GM12878 (cell line): ENCODE measurements around the gene SERPINE2. TPM values are rescaled to one million over a fixed set of nuclear protein-coding genes. Genes with fewer than 3 reads are reported as not detected.

ENCODE experiments used
- ATAC-seq: fragments of 200-7000 bp; cut with Tn5 transposase; 3 replicates; pipeline ENCODE4 v1.9.1; 2020; ENCODE audit warnings: mild to moderate bottlenecking, moderate library complexity
- BruUV-seq: library from RNA; stranded (reverse); fragments of 400-500 nt; replicated peaks from 2 replicates; lab custom pipeline; 2021; lab: Mats Ljungman, UMichigan
- CTCF ChIA-PET: fragments of 300-600 bp; sonication (Branson Sonifier 250); formaldehyde crosslinking; extraction: SDS; loops from one replicate; lab custom pipeline; 2021; ENCODE audit warnings: inconsistent platforms; lab: Yijun Ruan, JAX
- POLR2A ChIA-PET: fragments of 350-600 bp; formaldehyde crosslinking; extraction: SDS; loops from one replicate; lab custom pipeline; 2021; ENCODE audit warnings: inconsistent platforms; lab: Charles Lee
- RAD21 ChIA-PET: fragments of 300-600 bp; sonication (Branson Sonifier 250); formaldehyde crosslinking; loops from one replicate; lab custom pipeline; 2023; ENCODE audit warnings: antibody characterized with exemption; ENCODE audit not compliant: unreplicated experiment; lab: Charles Lee
- SMC1A ChIA-PET: fragments of 300-600 bp; sonication (Branson Sonifier 250); formaldehyde crosslinking; loops from one replicate; lab custom pipeline; 2023; ENCODE audit not compliant: unreplicated experiment, uncharacterized antibody; lab: Charles Lee
- DNase-seq: peaks from one replicate; pipeline ENCODE4 v3.0.0-alpha.2; 2011; ENCODE audit warnings: low read depth, low spot score
- FAIRE-seq: peaks from 3 replicates; lab custom pipeline; 2011; peaks lifted over from hg19 to GRCh38; lab: Jason Lieb, UNC
- H2AFZ ChIP-seq: 2 replicates; pipeline ENCODE4 v1.6.0; 2011; ENCODE audit warnings: low read depth, low read length, control low read depth; ENCODE audit not compliant: control insufficient read depth
- H3K27ac ChIP-seq: 2 replicates; pipeline ENCODE4 v1.5.1; 2011; ENCODE audit warnings: control low read depth; ENCODE audit not compliant: control insufficient read depth, insufficient read depth
- H3K27me3 ChIP-seq, 2 experiments: replicated peaks in 1 of 2; 2 replicates each; pipeline versions ENCODE4 v1.6.0 to v1.6.1; 2011; ENCODE audit warnings: low read length in 1 of 2; ENCODE audit not compliant: control insufficient read depth in 2 of 2, insufficient read depth in 2 of 2
- H3K36me3 ChIP-seq, 2 experiments: 2 replicates each; pipeline ENCODE4 v1.5.1; 2011; ENCODE audit warnings: low read length in 1 of 2; ENCODE audit not compliant: control insufficient read depth in 2 of 2, insufficient read depth in 2 of 2
- H3K4me1 ChIP-seq: 2 replicates; pipeline ENCODE4 v1.6.1; 2011; ENCODE audit warnings: mild to moderate bottlenecking, low read length, moderate library complexity, mixed read lengths; ENCODE audit not compliant: control insufficient read depth, insufficient read depth
- H3K4me2 ChIP-seq: 2 replicates; pipeline ENCODE4 v1.6.0; 2011; ENCODE audit warnings: control low read depth; ENCODE audit not compliant: control insufficient read depth, insufficient read depth
- H3K4me3 ChIP-seq: fragments of 200-600 bp; sonication (generic); 2 replicates; pipeline ENCODE4 v1.5.1; 2016
- H3K79me2 ChIP-seq: 2 replicates; pipeline ENCODE4 v1.6.0; 2011; ENCODE audit warnings: low read length; ENCODE audit not compliant: control insufficient read depth, insufficient read depth
- H3K9ac ChIP-seq: 2 replicates; pipeline ENCODE4 v1.8.0; 2011; ENCODE audit warnings: low read length, control low read depth, mixed read lengths; ENCODE audit not compliant: control insufficient read depth, insufficient read depth
- H3K9me3 ChIP-seq: replicated peaks from 3 replicates; pipeline ENCODE4 v1.5.1; 2011; ENCODE audit warnings: mild to moderate bottlenecking, low read length; ENCODE audit not compliant: control insufficient read depth, insufficient read depth
- H4K20me1 ChIP-seq: 2 replicates; pipeline ENCODE4 v1.6.0; 2011; ENCODE audit not compliant: control insufficient read depth, insufficient read depth
- CHD2 ChIP-seq: IDR thresholded peaks from 2 replicates; pipeline ENCODE4 v1.6.1; 2011; ENCODE audit warnings: low read depth, low read length, improper control_type of control experiment, borderline replicate concordance
- ETV6 ChIP-seq, 2 experiments: fragments of 450-650 bp in 1 of 2; IDR thresholded peaks in 1 of 2; conservative IDR thresholded peaks in 1 of 2; 2 replicates each; pipeline ENCODE4 v1.6.1; 2014; ENCODE audit warnings: antibody characterized with exemption in 1 of 2, borderline replicate concordance in 1 of 2, low read depth in 1 of 2, mild to moderate bottlenecking in 1 of 2, moderate library complexity in 1 of 2
- GABPA ChIP-seq: IDR thresholded peaks from 2 replicates; pipeline ENCODE4 v1.6.1; 2014; ENCODE audit warnings: antibody characterized with exemption, low read depth, mild to moderate bottlenecking, inconsistent platforms
- IKZF1 ChIP-seq: fragments of 450-650 bp; conservative IDR thresholded peaks from 2 replicates; pipeline ENCODE4 v1.6.1; 2017; ENCODE audit warnings: antibody characterized with exemption, mild to moderate bottlenecking
- POU2F2 ChIP-seq: IDR thresholded peaks from 3 replicates; pipeline ENCODE4 v1.6.1; 2011; ENCODE audit warnings: low read depth, mild to moderate bottlenecking, low read length, borderline replicate concordance
- RUNX3 ChIP-seq: IDR thresholded peaks from 2 replicates; pipeline ENCODE4 v1.6.1; 2012; ENCODE audit warnings: low read length, inconsistent platforms
- YBX1 ChIP-seq: fragments of 450-650 bp; IDR thresholded peaks from 2 replicates; pipeline ENCODE4 v1.6.1; 2016; ENCODE audit warnings: antibody characterized with exemption
- ZNF622 ChIP-seq: fragments of 450-650 bp; IDR thresholded peaks from 2 replicates; pipeline ENCODE4 v1.6.1; 2017; ENCODE audit warnings: mild to moderate bottlenecking, inconsistent platforms
- WGBS: methylation state at CpG from one replicate; pipeline ENCODE4 v1.1.6; 2016; ENCODE audit warnings: low lambda C conversion rate; ENCODE audit not compliant: insufficient replicate concordance, insufficient coverage; ENCODE audit errors: missing lambda C conversion rate; 5-methylcytosine and 5-hydroxymethylcytosine counted together
- in situ Hi-C: fragments of 300-500 bp; cut with MboI; formaldehyde crosslinking; loops from 9 replicates; pipeline ENCODE4 v1.14.3; 2018; ENCODE audit warnings: mixed read lengths
- intact Hi-C: fragments of 100-400 bp; cut with micrococcal nuclease; formaldehyde crosslinking; loops from one replicate; pipeline ENCODE4 v1.14.2; 2022; ENCODE audit not compliant: unreplicated experiment
- polyA plus RNA-seq, 11 experiments: library from polyadenylated mRNA; depleted of rRNA in 4 of 11; unstranded in 6 of 11; stranded (reverse) in 5 of 11; fragments of >200 nt; fragmentation: Nextera tagmentation in 4 of 11; fragmentation: Illumina TruSeq in 1 of 11; extraction: Ambion mirVana in 4 of 11; extraction: Trizol in 1 of 11; gene quantifications; 1 replicate in 1 of 11; 2 replicates in 10 of 11; pipeline versions ENCODE4 v1.2.1 to v1.2.3, GENCODE V29; 2011 to 2016; ENCODE audit warnings: inconsistent platforms in 2 of 11, missing spikeins in 2 of 11, low read depth in 1 of 11
- total RNA-seq, 4 experiments: library from RNA; depleted of rRNA in 3 of 4; stranded (reverse); fragments of >200 nt in 3 of 4; fragmentation: Illumina TruSeq in 1 of 4; extraction: Trizol in 1 of 4; gene quantifications; 2 replicates each; pipeline versions ENCODE4 v1.2.1 to v1.2.3, GENCODE V29; 2013 to 2021
- TF ChIP-seq, protein P1 (sequence below), 3 experiments: IDR thresholded peaks in 2 of 3; conservative IDR thresholded peaks in 1 of 3; 2 replicates each; pipeline ENCODE4 v1.5.1; 2011; ENCODE audit warnings: low read depth in 3 of 3, low read length in 3 of 3, mild to moderate bottlenecking in 3 of 3, control low read depth in 2 of 3, moderate library complexity in 2 of 3, inconsistent platforms in 1 of 3, mixed read lengths in 1 of 3; ENCODE audit not compliant: control insufficient read depth in 2 of 3, insufficient read depth in 1 of 3; ENCODE audit errors: extremely low read depth in 1 of 3

SERPINE2 gene
- total and polyA plus RNA-seq, 10 of the 15 experiments (the other 5 are each of a cell fraction or from before 2014, with no cell fraction given): 0.18 to 1.7 (median 0.39) TPM

DNA sequence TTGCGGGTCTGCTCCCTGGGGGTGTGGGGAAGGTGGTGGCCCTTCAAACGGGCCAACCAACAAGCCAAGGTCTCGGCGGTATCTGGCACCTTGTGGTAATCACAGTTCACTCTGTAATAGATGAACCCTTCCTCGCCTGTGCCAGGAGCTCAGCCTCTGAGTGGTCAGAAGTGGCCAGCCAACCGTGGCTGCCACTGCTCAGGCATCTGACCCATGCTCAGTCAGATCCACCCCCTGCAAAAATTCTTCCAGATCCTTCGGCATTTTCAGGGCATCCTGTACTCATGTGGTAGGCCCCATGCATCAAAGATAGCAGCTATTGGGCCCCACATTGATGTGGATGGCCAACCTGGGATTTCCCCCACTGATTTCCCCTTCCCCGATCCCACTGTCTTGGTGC is 39.6 kb upstream of the SERPINE2 start:
- FAIRE-seq (no peak), DNase-seq (no peak), ATAC-seq (no peak)
- Histone ChIP-seq H3K79me2 (no peaks in the 10 kb centered on the region), H3K27ac (no peak overlapping the region), H3K4me3 (no peak overlapping the region), H3K4me1 (no peaks in the 10 kb centered on the region), H3K36me3 (no peaks in the 10 kb centered on the region), H3K9ac (no peak overlapping the region), H3K4me2 (no peak overlapping the region), H4K20me1 (no peaks in the 10 kb centered on the region), H3K27me3 (no peaks in the 10 kb centered on the region), H2AFZ (no peak overlapping the region), H3K9me3 (no peaks in the 10 kb centered on the region; the same call in 2 of the 3 replicates)
- ChIA-PET POLR2A (no interaction called here), SMC1A (no interaction called here), RAD21 (no interaction called here), CTCF (no interaction called here)
- WGBS: 22% methylated on average over 8 of the region's 8 CpGs
- in situ Hi-C loops (no loop called here), intact Hi-C loops (no loop called here)
- no TSS peak for BruUV-seq
- TF ChIP-seq POU2F2 (no peak), GABPA (no peak), IKZF1 (no peak), ZNF622 (no peak), YBX1 (no peak), RUNX3 (no peak), ETV6 (conservative IDR thresholded peaks at IDR 0.05 in 1 of 2, IDR thresholded peaks at IDR 0.05 in 1 of 2; ENCODE audit: borderline replicate concordance in 1 of 2, low read depth in 1 of 2) (no peak), CHD2 (no peak)
- TF ChIP-seq, protein P1, sequence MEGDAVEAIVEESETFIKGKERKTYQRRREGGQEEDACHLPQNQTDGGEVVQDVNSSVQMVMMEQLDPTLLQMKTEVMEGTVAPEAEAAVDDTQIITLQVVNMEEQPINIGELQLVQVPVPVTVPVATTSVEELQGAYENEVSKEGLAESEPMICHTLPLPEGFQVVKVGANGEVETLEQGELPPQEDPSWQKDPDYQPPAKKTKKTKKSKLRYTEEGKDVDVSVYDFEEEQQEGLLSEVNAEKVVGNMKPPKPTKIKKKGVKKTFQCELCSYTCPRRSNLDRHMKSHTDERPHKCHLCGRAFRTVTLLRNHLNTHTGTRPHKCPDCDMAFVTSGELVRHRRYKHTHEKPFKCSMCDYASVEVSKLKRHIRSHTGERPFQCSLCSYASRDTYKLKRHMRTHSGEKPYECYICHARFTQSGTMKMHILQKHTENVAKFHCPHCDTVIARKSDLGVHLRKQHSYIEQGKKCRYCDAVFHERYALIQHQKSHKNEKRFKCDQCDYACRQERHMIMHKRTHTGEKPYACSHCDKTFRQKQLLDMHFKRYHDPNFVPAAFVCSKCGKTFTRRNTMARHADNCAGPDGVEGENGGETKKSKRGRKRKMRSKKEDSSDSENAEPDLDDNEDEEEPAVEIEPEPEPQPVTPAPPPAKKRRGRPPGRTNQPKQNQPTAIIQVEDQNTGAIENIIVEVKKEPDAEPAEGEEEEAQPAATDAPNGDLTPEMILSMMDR (IDR thresholded peaks at IDR 0.05 in 2 of 3, conservative IDR thresholded peaks at IDR 0.05 in 1 of 3; ENCODE audit: control insufficient read depth in 2 of 3, extremely low read depth in 1 of 3, insufficient read depth in 1 of 3, low read depth in 3 of 3, low read length in 3 of 3): no peak
